HG03571 (cell line): ENCODE results near the gene SERHL2.
A peak's percentile ranks its signal among the peaks of the same experiment; 100 is the strongest.
"Not testable (repeated sequence)": the region's sequence is repeated elsewhere in the genome, so short reads cannot be mapped to it uniquely, and the experiment has no call there.

Experiments
- ATAC-seq: cut with Tn5 transposase; IDR thresholded peaks from one replicate; pipeline ENCODE4 v1.9.1; 2021; ENCODE audit not compliant: unreplicated experiment

Gene SERHL2

GRCh38 chr22:42553475-42554361 lies at the start of gene SERHL2:
Gene SERHL2 (plus strand): TSS chr22:42553956. CDS start chr22:42554021, 65 bp downstream.
- ATAC-seq = no peak

- not testable (repeated sequence) for ATAC-seq
Observed at GRCh38 chr22:42508327-42508974, 45.3 kb upstream of the SERHL2 start.

GRCh38 chr22:42508975-42509364 lies 44.8 kb upstream of the SERHL2 start:
- ATAC-seq = not testable (repeated sequence)

DNA sequence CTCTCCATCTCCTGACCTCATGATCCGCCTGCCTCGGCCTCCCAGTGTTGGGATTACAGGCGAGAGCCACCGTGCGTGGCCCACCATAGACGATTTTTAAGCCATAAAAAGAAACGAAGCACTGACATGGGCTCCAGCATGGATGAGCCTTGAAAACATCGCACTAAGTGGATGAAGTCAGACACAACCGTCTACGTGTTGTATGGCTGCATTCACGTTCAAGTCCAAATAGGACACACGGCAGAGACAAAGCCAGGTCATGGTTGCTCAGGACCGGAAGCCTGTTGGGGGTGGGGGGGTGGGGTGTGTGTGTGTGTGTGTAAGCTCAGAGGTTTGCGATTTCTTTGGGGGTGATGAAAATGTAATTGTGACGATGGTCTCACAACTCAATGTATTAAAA lies 44.2 kb upstream of the SERHL2 start:
- ATAC-seq = no peak

- ATAC-seq = no peak
Observed at GRCh38 chr22:42511401-42511891, 42.3 kb upstream of the SERHL2 start.

GRCh38 chr22:42512273-42512990 lies 41.3 kb upstream of the SERHL2 start:
- not testable (repeated sequence) for ATAC-seq

DNA sequence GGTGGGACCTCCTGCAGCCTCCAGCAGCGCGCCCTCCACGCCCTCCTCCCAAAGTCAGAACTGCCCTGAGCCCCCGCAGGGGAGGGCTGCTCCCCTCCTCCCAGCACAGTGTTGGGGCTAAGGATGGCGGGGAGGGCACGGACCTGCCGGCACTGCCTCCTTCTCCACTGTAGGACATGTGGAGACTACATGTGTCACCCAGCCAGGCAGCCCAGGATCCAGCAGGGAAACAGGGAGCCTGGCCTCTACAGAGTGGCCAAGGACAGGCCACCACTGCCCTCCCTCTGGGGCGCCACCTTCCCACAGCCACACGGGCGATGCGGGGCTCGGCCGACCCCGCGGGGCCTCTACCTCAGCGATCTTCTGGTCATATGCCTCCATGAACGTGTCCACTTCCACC lies 39.4 kb upstream of the SERHL2 start:
- not testable (repeated sequence) for ATAC-seq

DNA sequence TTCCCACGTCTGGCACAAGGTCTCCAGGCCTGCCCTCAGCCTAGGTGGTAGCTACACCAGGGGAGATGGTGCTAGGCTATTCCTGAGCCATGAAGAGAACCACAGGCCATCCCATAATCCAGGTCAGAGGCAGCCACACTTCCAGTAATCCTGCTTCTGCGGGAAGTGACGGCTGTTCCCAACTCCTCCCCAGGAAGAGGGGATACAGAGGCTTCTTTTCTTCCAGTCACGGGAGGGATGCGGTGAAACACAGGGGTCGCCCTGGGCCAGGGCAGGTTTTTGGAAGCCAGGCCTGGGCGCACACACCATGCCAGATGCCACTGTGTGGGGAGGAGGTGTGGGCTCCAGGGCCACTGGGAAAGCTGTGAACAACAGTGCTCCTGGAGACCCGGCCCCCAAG lies 38.5 kb upstream of the SERHL2 start:
- ATAC-seq = not testable (repeated sequence)

- ATAC-seq = no peak
Observed at GRCh38 chr22:42515896-42516295, 37.9 kb upstream of the SERHL2 start.

DNA sequence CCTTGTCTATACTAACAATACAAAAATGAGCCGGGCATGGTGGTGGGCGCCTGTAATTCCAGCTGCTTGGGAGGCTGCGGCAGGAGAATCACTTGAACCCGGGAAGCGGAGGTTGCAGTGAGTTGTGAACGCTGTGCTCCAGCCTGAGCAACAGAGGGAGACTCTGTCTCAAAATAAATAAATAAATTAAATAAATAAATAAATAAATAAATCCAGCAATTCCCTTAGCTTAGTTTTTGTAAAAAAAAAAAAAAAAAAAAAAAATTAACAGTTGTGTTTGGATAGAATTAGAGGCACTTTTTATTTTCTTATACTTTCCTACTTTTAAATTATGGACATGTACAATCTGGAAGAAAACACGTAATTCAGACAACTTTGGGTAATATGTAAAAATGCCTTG lies 36.7 kb upstream of the SERHL2 start:
- ATAC-seq = not testable (repeated sequence)

DNA sequence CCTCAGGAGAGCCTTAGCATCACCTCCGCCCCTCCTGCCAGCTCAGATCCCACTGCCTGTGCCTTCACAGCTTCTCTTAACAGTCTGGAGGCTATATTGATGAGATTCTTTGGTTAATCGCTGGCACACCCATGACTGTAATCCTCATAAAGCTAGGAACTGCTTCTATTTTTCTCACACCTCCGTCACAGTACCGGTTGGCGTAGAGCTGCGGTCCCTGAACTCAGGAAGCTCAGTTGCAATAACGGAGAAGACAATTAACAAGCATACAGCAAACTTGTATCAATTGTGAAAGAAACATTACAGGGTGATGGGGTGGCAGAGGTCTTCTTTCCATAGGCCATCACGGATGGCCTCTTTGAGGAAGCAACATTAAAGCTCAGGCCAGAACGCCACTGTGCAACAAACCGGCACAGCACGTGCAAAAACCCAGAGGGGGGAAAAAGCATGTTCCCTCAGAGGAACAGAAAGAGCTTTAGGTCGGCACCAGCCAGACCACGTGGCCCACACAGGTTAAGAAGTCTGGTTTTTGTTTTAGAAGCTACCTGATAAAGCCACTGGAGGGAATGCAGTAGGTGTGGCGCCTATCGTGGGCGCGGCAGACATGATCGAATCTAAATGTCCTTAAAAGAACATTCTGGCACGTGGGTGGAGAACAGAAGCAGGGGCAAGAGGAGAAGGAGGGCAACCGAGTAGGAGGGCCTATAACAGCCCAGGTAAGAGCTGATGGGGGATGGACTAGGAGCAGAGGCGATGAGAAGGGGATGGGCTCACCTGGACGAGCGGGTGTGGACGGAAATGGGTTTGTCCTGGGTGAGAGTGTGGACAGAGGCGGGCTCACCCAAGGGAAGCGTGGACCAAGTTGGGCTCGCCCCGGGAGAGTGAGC lies 34.9 kb upstream of the SERHL2 start:
- ATAC-seq = peak; percentile 15

- peak; percentile 60 for ATAC-seq
Observed at GRCh38 chr22:42519525-42520401, 34.0 kb upstream of the SERHL2 start, which contains the start of gene RRP7A. Gene RRP7A (minus strand): TSS chr22:42519796. CDS start chr22:42519786, 10 bp downstream.

GRCh38 chr22:42521228-42521546 lies 32.6 kb upstream of the SERHL2 start:
- ATAC-seq = no peak

DNA sequence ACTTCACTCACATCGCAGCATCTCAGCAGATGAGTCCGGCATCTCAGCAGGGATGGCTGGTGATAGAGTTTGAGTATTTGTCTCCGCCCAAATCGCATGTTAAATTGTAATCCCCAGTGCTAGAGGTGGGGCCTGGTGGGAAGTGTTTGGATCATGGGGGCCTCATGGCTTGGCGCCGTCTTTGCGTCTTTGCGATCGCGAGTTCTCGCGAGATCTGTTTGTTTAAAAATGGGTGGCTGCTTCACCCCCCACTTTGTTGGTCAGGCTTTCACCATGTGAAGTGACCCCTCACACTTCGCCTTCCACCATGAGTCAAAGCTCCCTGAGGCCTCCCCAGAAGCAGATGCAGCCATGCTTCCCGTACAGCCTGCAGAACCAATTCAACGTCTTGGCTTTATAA lies 31.2 kb upstream of the SERHL2 start:
- no peak for ATAC-seq

DNA sequence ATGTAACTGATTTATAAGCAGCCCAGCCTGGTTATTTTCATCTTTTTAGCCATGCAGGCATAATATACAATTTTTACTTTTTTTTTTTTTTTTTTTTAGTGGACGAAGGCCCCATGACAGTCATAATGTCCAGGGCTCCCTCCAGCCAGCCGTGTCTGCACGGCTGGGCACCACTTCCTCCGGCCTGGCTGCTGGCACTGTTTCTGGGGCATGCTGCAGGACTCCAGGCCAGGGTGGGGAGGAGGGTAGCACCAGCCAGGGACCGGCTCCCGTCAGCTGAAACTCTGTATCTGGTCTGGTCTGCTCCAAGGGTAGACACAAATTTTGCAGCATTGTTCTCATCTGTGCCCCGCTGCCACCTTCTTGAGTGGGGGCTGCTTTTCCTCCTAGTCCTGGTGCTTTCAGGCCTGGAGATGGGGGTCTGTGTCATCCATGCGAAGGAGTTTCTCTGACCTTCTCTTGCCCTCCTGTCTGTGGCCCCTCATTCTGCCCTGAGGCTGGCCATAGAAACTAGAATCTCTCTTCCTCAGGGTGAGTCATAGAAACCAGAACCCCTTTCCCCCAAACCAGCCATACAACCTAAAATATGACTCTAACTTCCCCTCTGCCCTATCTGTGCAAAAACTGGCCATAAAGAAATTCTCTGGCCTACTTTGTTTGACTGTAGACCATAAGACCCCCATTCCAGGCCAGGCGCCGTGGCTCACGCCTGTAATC lies 25.0 kb upstream of the SERHL2 start:
- ATAC-seq = no peak

- not testable (repeated sequence) for ATAC-seq
Observed at GRCh38 chr22:42529435-42529834, 24.3 kb upstream of the SERHL2 start.

DNA sequence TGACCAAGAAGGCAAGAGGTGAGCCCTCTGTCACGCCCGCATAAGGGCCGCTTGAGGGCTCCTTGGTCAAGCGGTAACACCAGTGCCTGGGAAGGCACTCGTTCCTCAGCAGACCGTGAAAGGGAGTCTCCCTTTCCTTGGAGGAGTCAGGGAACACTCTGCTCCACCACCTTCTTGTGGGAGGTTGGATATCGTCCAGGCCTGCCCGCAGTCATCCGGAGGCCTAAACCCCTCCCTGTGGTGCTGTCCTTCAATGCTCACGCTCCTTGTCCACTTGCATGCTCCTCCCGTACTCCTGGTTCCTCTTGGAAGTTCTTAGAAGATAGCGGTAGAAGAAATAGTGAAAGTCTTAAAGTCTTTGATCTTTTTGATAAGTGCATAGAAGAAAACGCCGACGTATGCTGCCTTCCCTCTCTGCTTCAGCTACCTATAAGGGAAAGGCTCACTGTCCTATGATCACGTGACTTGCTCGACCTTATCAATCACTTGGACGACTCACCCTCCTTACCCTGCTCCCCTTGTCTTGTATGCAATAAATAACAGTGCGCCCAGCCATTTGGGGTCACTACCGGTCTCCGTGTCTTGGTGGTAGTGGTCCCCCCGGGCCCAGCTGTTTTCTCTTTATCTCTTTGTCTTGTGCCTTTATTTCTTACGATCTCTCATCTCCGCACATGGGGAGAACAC lies 22.2 kb upstream of the SERHL2 start:
- ATAC-seq = not testable (repeated sequence)

GRCh38 chr22:42533638-42533977 lies 20.1 kb upstream of the SERHL2 start:
- ATAC-seq = no peak
